HEK293T (cell line): ENCODE results near the gene PRR19.

Experiments used
- CTCF ChIA-PET: fragments of 350-600 bp; formaldehyde crosslinking; extraction: SDS; loops from one replicate; lab custom pipeline; 2021; ENCODE audit warnings: antibody characterized with exemption, inconsistent platforms; lab: Yijun Ruan, JAX
- POLR2A ChIA-PET: fragments of 350-600 bp; formaldehyde crosslinking; extraction: SDS; loops from one replicate; lab custom pipeline; 2020; ENCODE audit warnings: antibody characterized with exemption, inconsistent platforms; lab: Yijun Ruan, JAX
- DNase-seq: peaks from one replicate; pipeline ENCODE4 v3.0.0; 2012; ENCODE audit warnings: mixed read lengths; ENCODE audit errors: extremely low spot score
- ARNT ChIP-seq: fragments of 450-650 bp; IDR thresholded peaks from 2 replicates; pipeline ENCODE4 v1.6.1; 2017; ENCODE audit warnings: mild to moderate bottlenecking
- BHLHE40 ChIP-seq: fragments of 450-650 bp; IDR thresholded peaks from 2 replicates; pipeline ENCODE4 v1.6.1; 2016; ENCODE audit warnings: mild to moderate bottlenecking, moderate library complexity, borderline replicate concordance
- CTBP1 ChIP-seq: fragments of 450-650 bp; IDR thresholded peaks from 2 replicates; pipeline ENCODE4 v1.6.1; 2016; ENCODE audit warnings: borderline replicate concordance
- ELF4 ChIP-seq: fragments of 450-650 bp; IDR thresholded peaks from 2 replicates; pipeline ENCODE4 v1.6.1; 2017; ENCODE audit warnings: antibody characterized with exemption
- FOXA1 ChIP-seq: fragments of 450-650 bp; IDR thresholded peaks from 2 replicates; pipeline ENCODE4 v1.6.1; 2016; ENCODE audit warnings: mild to moderate bottlenecking
- FOXK2 ChIP-seq: fragments of 450-650 bp; IDR thresholded peaks from 2 replicates; pipeline ENCODE4 v1.6.1; 2016; ENCODE audit warnings: mild to moderate bottlenecking
- FOXM1 ChIP-seq: fragments of 450-650 bp; IDR thresholded peaks from 2 replicates; pipeline ENCODE4 v1.6.1; 2017; ENCODE audit warnings: mild to moderate bottlenecking, borderline replicate concordance
- HDGF ChIP-seq: fragments of 450-650 bp; IDR thresholded peaks from 2 replicates; pipeline ENCODE4 v1.6.1; 2017; ENCODE audit warnings: antibody characterized with exemption, borderline replicate concordance
- L3MBTL2 ChIP-seq: fragments of 450-650 bp; conservative IDR thresholded peaks from 2 replicates; pipeline ENCODE4 v1.6.1; 2016; ENCODE audit warnings: mild to moderate bottlenecking
- LEF1 ChIP-seq: fragments of 450-650 bp; IDR thresholded peaks from 2 replicates; pipeline ENCODE4 v1.6.1; 2017; ENCODE audit warnings: mild to moderate bottlenecking, borderline replicate concordance
- NFRKB ChIP-seq: fragments of 450-650 bp; IDR thresholded peaks from 2 replicates; pipeline ENCODE4 v1.6.1; 2016; ENCODE audit warnings: mild to moderate bottlenecking, moderate library complexity
- PKNOX1 ChIP-seq: fragments of 450-650 bp; IDR thresholded peaks from 2 replicates; pipeline ENCODE4 v1.6.1; 2016
- SP1 ChIP-seq: fragments of 450-650 bp; IDR thresholded peaks from 2 replicates; pipeline ENCODE4 v1.6.1; 2017
- SUZ12 ChIP-seq: fragments of 450-650 bp; IDR thresholded peaks from 2 replicates; pipeline ENCODE4 v1.6.1; 2016; ENCODE audit warnings: mild to moderate bottlenecking
- TARDBP ChIP-seq: fragments of 450-650 bp; IDR thresholded peaks from 2 replicates; pipeline ENCODE4 v1.6.1; 2016
- ZNF384 ChIP-seq: fragments of 450-650 bp; IDR thresholded peaks from 2 replicates; pipeline ENCODE4 v1.6.1; 2016

PRR19 gene

DNA sequence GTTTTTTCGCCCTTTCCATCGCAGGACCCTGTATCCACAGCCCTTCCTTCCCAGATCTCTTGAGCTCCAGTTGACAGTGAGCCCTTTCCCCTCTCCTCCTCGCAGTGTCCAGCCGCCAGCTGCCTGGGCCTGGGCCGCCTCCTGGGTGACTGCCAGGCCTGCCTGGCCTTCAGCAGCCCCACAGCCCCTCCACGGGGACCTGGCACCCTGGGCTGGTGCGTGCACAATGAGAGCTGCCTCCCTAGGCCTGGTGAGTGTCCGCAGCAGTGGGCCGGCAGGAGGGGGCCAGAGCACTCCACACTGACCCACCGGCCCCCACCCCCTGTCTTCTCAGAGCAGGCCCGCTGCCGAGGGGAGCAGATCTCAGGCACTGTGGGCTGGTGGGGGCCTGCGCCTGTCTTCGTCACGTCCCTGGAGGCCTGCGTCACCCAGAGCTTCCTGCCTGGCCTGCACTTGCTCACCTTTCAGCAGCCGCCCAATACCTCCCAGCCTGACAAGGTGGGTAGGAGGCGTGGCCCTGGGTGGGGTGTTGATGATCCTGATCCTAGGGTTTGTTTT lies 42.5 kb downstream of the PRR19 start:
- no peak for DNase-seq
- ChIA-PET CTCF (interaction anchor here (0.6 to 0.8 kb wide), 2 partner anchors 56 to 231 kb away, joined by 3 to 4 read pairs; no protein-coding TSS in a partner anchor), POLR2A (interaction anchor here (1.5 kb wide), 1 partner anchor 52 kb away, joined by 5 read pairs; no protein-coding TSS in a partner anchor)
- TF ChIP-seq ARNT (no peak), FOXK2 (no peak), ZNF384 (no peak), SUZ12 (no peak), L3MBTL2 (no peak), SP1 (no peak), BHLHE40 (no peak), HDGF (no peak)

DNA sequence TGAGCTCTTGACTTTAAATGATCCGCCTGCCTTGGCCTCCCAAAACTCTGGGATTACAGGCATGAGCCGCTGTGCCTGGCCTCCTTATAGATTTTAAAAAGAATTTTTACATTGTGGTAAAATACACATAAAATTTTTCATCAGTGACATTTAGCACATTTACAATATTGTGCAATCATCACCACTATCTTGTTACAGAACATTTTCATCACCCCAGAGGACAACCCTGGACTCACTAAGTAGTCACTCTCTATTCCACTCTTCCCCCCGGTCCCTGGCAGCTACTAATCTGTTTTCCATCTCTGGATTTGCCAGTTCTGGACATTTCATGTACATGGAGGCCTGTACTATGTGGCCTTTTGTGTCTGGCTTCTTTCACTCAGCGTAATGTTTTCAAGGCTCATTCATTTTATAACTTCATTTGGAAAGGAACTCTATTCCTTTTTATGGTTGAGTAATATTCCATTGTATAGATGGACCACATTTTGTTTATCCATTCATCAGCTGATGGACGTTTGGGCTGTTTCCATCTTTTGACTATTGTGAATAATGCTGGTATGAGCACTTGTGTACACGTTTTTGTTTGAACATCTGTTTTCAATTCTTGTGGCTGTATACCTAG lies 43.4 kb downstream of the PRR19 start:
- CTCF ChIA-PET, result interaction anchor here (0.8 kb wide), 1 partner anchor 55 kb away, joined by 4 read pairs; no protein-coding TSS in a partner anchor
- no peak for DNase-seq
- POLR2A ChIA-PET, result interaction anchor here (1.5 kb wide), 1 partner anchor 51 kb away, joined by 5 read pairs; no protein-coding TSS in a partner anchor
- TF ChIP-seq TARDBP (no peak), FOXK2 (no peak), SUZ12 (no peak), PKNOX1 (no peak), FOXM1 (no peak), ZNF384 (no peak), LEF1 (no peak), NFRKB (no peak), ARNT (no peak), ELF4 (no peak), SP1 (no peak), FOXA1 (no peak), HDGF (no peak), L3MBTL2 (no peak)

GRCh38 chr19:42348211-42348610 lies 46.3 kb downstream of the PRR19 start:
- ChIA-PET POLR2A (no interaction called here), CTCF (no interaction called here)
- no peak for DNase-seq

GRCh38 chr19:42349378-42350107 lies 47.6 kb downstream of the PRR19 start:
- no peak for TF ChIP-seq ARNT
- TF ChIP-seq CTBP1, result no peak
- no peak for TF ChIP-seq FOXA1
- TF ChIP-seq FOXM1, result no peak
- no peak for TF ChIP-seq ZNF384
- no peak for TF ChIP-seq SUZ12
- TF ChIP-seq LEF1, result no peak
- TF ChIP-seq HDGF, result no peak
- TF ChIP-seq TARDBP, result no peak
- no peak for TF ChIP-seq L3MBTL2
- TF ChIP-seq PKNOX1, result no peak
- no peak for TF ChIP-seq SP1
- TF ChIP-seq NFRKB, result no peak
- TF ChIP-seq FOXK2, result no peak
- no peak for TF ChIP-seq ELF4
- TF ChIP-seq BHLHE40, result no peak
- ChIA-PET CTCF (no interaction called here), POLR2A (no interaction called here)
- no peak for DNase-seq

More at GRCh38 chr19:42348211-42348610, 46.3 kb downstream of the PRR19 start:
- TF ChIP-seq SUZ12 (no peak), PKNOX1 (no peak)

- POLR2A ChIA-PET, result no interaction called here
- no peak for TF ChIP-seq FOXK2
- TF ChIP-seq CTBP1, result no peak
- no peak for TF ChIP-seq FOXM1
- no peak for TF ChIP-seq ELF4
- no peak for TF ChIP-seq PKNOX1
- no peak for TF ChIP-seq LEF1
- no peak for DNase-seq
- CTCF ChIA-PET, result no interaction called here
These were observed 48.5 kb downstream of the PRR19 start for GRCh38 chr19:42350417-42350816.
